Activated CD8-positive, alpha-beta memory T cell treated with anti-CD3 and anti-CD28 coated beads, Interleukin-2, amount 10 ng/mL, durations not matched to agents 7 days and 5 days (primary cell): ENCODE measurements around the gene SPATA17. TPM values are rescaled to one million over a fixed set of nuclear protein-coding genes. Genes with fewer than 3 reads are reported as not detected.

ENCODE experiments used
- ATAC-seq: fragments of 150-1000 bp; cut with Tn5 transposase; one replicate; pipeline ENCODE4 v1.10.0; 2021; ENCODE audit warnings: moderate library complexity
- CTCF ChIA-PET: fragments of 350-600 bp; sonication (Branson Sonifier 250); formaldehyde crosslinking; loops from one replicate; lab custom pipeline; 2021; ENCODE audit warnings: antibody characterized with exemption; lab: Charles Lee
- DNase-seq: peaks from one replicate; pipeline ENCODE4 v3.0.0-alpha.2; 2020
- H3K27ac Mint-ChIP-seq: one replicate; pipeline ENCODE4 v1.8.0; 2021; ENCODE audit warnings: mild to moderate bottlenecking, mixed read lengths
- H3K27me3 Mint-ChIP-seq: one replicate; pipeline ENCODE4 v1.8.0; 2021; ENCODE audit warnings: mixed read lengths
- H3K36me3 Mint-ChIP-seq: one replicate; pipeline ENCODE4 v1.8.0; 2021; ENCODE audit warnings: mild to moderate bottlenecking, mixed read lengths
- H3K4me1 Mint-ChIP-seq: one replicate; pipeline ENCODE4 v1.8.0; 2021; ENCODE audit warnings: mixed read lengths
- H3K4me3 Mint-ChIP-seq: one replicate; pipeline ENCODE4 v1.8.0; 2021; ENCODE audit warnings: mild to moderate bottlenecking, moderate library complexity, mixed read lengths
- H3K9me3 Mint-ChIP-seq: one replicate; pipeline ENCODE4 v1.8.0; 2022; ENCODE audit warnings: low read depth, mixed read lengths
- total RNA-seq, 2 experiments: library from RNA; stranded (reverse); gene quantifications; one replicate each; pipeline ENCODE4 v1.2.3, GENCODE V29; 2021

Gene SPATA17
- total RNA-seq, 2 experiments from 2014 or later, result not detected

GRCh38 chr1:217813031-217813430 lies 181.9 kb downstream of the SPATA17 start:
- ATAC-seq (no peak), DNase-seq (no peak)
- no peaks in the 10 kb centered on the region for H3K27me3 Mint-ChIP-seq
- no peak overlapping the region for H3K4me3 Mint-ChIP-seq
- CTCF ChIA-PET, result no interaction called here
- H3K4me1 Mint-ChIP-seq, result no peaks in the 10 kb centered on the region
- peaks cover 6% of the 10 kb centered on the region for H3K9me3 Mint-ChIP-seq
- no peaks in the 10 kb centered on the region for H3K36me3 Mint-ChIP-seq
- no peak overlapping the region for H3K27ac Mint-ChIP-seq

- Mint-ChIP-seq H3K9me3 (peaks cover 2% of the 10 kb centered on the region), H3K4me1 (no peaks in the 10 kb centered on the region), H3K4me3 (no peak overlapping the region), H3K36me3 (no peaks in the 10 kb centered on the region), H3K27me3 (no peaks in the 10 kb centered on the region), H3K27ac (no peak overlapping the region)
- CTCF ChIA-PET, result no interaction called here
- DNase-seq (no peak), ATAC-seq (no peak)
Observed at GRCh38 chr1:217837691-217838090, 206.5 kb downstream of the SPATA17 start.

- Mint-ChIP-seq H3K27me3 (no peaks in the 10 kb centered on the region), H3K4me3 (no peak overlapping the region), H3K36me3 (no peaks in the 10 kb centered on the region), H3K27ac (no peak overlapping the region), H3K9me3 (no peaks in the 10 kb centered on the region), H3K4me1 (no peaks in the 10 kb centered on the region)
- CTCF ChIA-PET, result no interaction called here
- ATAC-seq (no peak), DNase-seq (no peak)
Observed at GRCh38 chr1:217839161-217839560, 208.0 kb downstream of the SPATA17 start.

- H3K9me3 Mint-ChIP-seq, result no peaks in the 10 kb centered on the region
- no peaks in the 10 kb centered on the region for H3K27me3 Mint-ChIP-seq
- no peaks in the 10 kb centered on the region for H3K4me1 Mint-ChIP-seq
- CTCF ChIA-PET, result no interaction called here
- no peaks in the 10 kb centered on the region for H3K36me3 Mint-ChIP-seq
- DNase-seq, result no peak
- no peak overlapping the region for H3K27ac Mint-ChIP-seq
- no peak overlapping the region for H3K4me3 Mint-ChIP-seq
- ATAC-seq, result no peak
Observed at GRCh38 chr1:217846733-217847132, 215.6 kb downstream of the SPATA17 start.

- H3K4me3 Mint-ChIP-seq, result no peak overlapping the region
Observed at GRCh38 chr1:217847643-217848042, 216.5 kb downstream of the SPATA17 start.

GRCh38 chr1:217856342-217857034 lies 225.3 kb downstream of the SPATA17 start:
- Mint-ChIP-seq H3K4me3 (no peak overlapping the region), H3K36me3 (no peaks in the 10 kb centered on the region)
- no peak for ATAC-seq

More at GRCh38 chr1:217847643-217848042, 216.5 kb downstream of the SPATA17 start:
- Mint-ChIP-seq H3K4me1 (no peaks in the 10 kb centered on the region), H3K27me3 (no peaks in the 10 kb centered on the region), H3K36me3 (no peaks in the 10 kb centered on the region), H3K27ac (no peak overlapping the region), H3K9me3 (no peaks in the 10 kb centered on the region)
- no peak for DNase-seq
- ATAC-seq, result no peak
- CTCF ChIA-PET, result interaction anchor here (1.4 kb wide), 1 partner anchor 19 kb away, joined by 3 read pairs; no protein-coding TSS in a partner anchor

GRCh38 chr1:217857061-217857460 lies 225.9 kb downstream of the SPATA17 start:
- Mint-ChIP-seq H3K27ac (no peak overlapping the region), H3K4me1 (no peaks in the 10 kb centered on the region), H3K4me3 (no peak overlapping the region), H3K9me3 (peaks cover 3% of the 10 kb centered on the region), H3K27me3 (no peaks in the 10 kb centered on the region), H3K36me3 (no peaks in the 10 kb centered on the region)
- no peak for DNase-seq
- CTCF ChIA-PET, result no interaction called here
- ATAC-seq, result no peak

More at GRCh38 chr1:217856342-217857034, 225.3 kb downstream of the SPATA17 start:
- no peak for DNase-seq
- H3K27ac Mint-ChIP-seq, result no peak overlapping the region
- H3K9me3 Mint-ChIP-seq, result peaks cover 3% of the 10 kb centered on the region
- no peaks in the 10 kb centered on the region for H3K27me3 Mint-ChIP-seq
- no peaks in the 10 kb centered on the region for H3K4me1 Mint-ChIP-seq
- CTCF ChIA-PET, result no interaction called here

GRCh38 chr1:217861658-217862057 lies 230.5 kb downstream of the SPATA17 start:
- Mint-ChIP-seq H3K36me3 (no peaks in the 10 kb centered on the region), H3K9me3 (peaks cover 3% of the 10 kb centered on the region)
- CTCF ChIA-PET, result no interaction called here

GRCh38 chr1:217867446-217867995 lies 236.4 kb downstream of the SPATA17 start:
- no peak overlapping the region for H3K4me3 Mint-ChIP-seq
- H3K4me1 Mint-ChIP-seq, result no peaks in the 10 kb centered on the region
- no peaks in the 10 kb centered on the region for H3K9me3 Mint-ChIP-seq
- no peak overlapping the region for H3K27ac Mint-ChIP-seq
- ATAC-seq, result no peak
- H3K27me3 Mint-ChIP-seq, result no peaks in the 10 kb centered on the region
- no peak for DNase-seq
- H3K36me3 Mint-ChIP-seq, result no peaks in the 10 kb centered on the region
- CTCF ChIA-PET, result no interaction called here

More at GRCh38 chr1:217861658-217862057, 230.5 kb downstream of the SPATA17 start:
- no peaks in the 10 kb centered on the region for H3K4me1 Mint-ChIP-seq
- no peak for DNase-seq
- no peak overlapping the region for H3K27ac Mint-ChIP-seq
- ATAC-seq, result no peak
- no peaks in the 10 kb centered on the region for H3K27me3 Mint-ChIP-seq
- H3K4me3 Mint-ChIP-seq, result no peak overlapping the region

GRCh38 chr1:217871955-217872354 lies 240.8 kb downstream of the SPATA17 start:
- CTCF ChIA-PET, result no interaction called here
- H3K4me1 Mint-ChIP-seq, result no peaks in the 10 kb centered on the region
- peaks cover 5% of the 10 kb centered on the region for H3K9me3 Mint-ChIP-seq
- H3K27ac Mint-ChIP-seq, result no peak overlapping the region
- no peak overlapping the region for H3K4me3 Mint-ChIP-seq
- H3K27me3 Mint-ChIP-seq, result no peaks in the 10 kb centered on the region
- no peaks in the 10 kb centered on the region for H3K36me3 Mint-ChIP-seq
- no peak for ATAC-seq
- DNase-seq, result no peak

- no peaks in the 10 kb centered on the region for H3K27me3 Mint-ChIP-seq
- H3K36me3 Mint-ChIP-seq, result no peaks in the 10 kb centered on the region
- no peaks in the 10 kb centered on the region for H3K4me1 Mint-ChIP-seq
- H3K4me3 Mint-ChIP-seq, result no peak overlapping the region
- CTCF ChIA-PET, result no interaction called here
- peaks cover 5% of the 10 kb centered on the region for H3K9me3 Mint-ChIP-seq
- DNase-seq (no peak), ATAC-seq (no peak)
- H3K27ac Mint-ChIP-seq, result no peak overlapping the region
Observed at GRCh38 chr1:217875229-217875628, 244.1 kb downstream of the SPATA17 start.

- ATAC-seq (no peak), DNase-seq (no peak)
- H3K36me3 Mint-ChIP-seq, result no peaks in the 10 kb centered on the region
- no peaks in the 10 kb centered on the region for H3K27me3 Mint-ChIP-seq
- H3K27ac Mint-ChIP-seq, result no peak overlapping the region
- no peaks in the 10 kb centered on the region for H3K4me1 Mint-ChIP-seq
- H3K9me3 Mint-ChIP-seq, result peaks cover 5% of the 10 kb centered on the region
- CTCF ChIA-PET, result no interaction called here
- no peak overlapping the region for H3K4me3 Mint-ChIP-seq
Observed at GRCh38 chr1:217876401-217876800, 245.3 kb downstream of the SPATA17 start.

- Mint-ChIP-seq H3K4me3 (no peak overlapping the region), H3K27me3 (no peaks in the 10 kb centered on the region), H3K9me3 (peaks cover 5% of the 10 kb centered on the region), H3K27ac (no peak overlapping the region), H3K36me3 (no peaks in the 10 kb centered on the region), H3K4me1 (no peaks in the 10 kb centered on the region)
- CTCF ChIA-PET, result no interaction called here
- DNase-seq, result no peak
- ATAC-seq, result no peak
Observed at GRCh38 chr1:217876896-217877295, 245.8 kb downstream of the SPATA17 start.

- no peaks in the 10 kb centered on the region for H3K36me3 Mint-ChIP-seq
- no peak overlapping the region for H3K4me3 Mint-ChIP-seq
- H3K27ac Mint-ChIP-seq, result no peak overlapping the region
- no peak for DNase-seq
- no peak for ATAC-seq
- H3K9me3 Mint-ChIP-seq, result peaks cover 2% of the 10 kb centered on the region
- CTCF ChIA-PET, result no interaction called here
- no peaks in the 10 kb centered on the region for H3K27me3 Mint-ChIP-seq
- no peaks in the 10 kb centered on the region for H3K4me1 Mint-ChIP-seq
Observed at GRCh38 chr1:217881131-217881543, 250.0 kb downstream of the SPATA17 start.
